T-helper 22 cell (primary cell): ENCODE data around the gene KDM6B.
A peak's percentile ranks its signal among the peaks of the same experiment; 100 is the strongest.

ENCODE experiments used
- DNase-seq: peaks from one replicate; pipeline ENCODE4 v3.0.0-alpha.2; 2020; ENCODE audit warnings: low read depth

KDM6B gene

GRCh38 chr17:7840441-7840840 lies 6.4 kb downstream of the KDM6B start:
- DNase-seq, result no peak

GRCh38 chr17:7840875-7841274 lies 6.9 kb downstream of the KDM6B start:
- DNase-seq, result no peak

- DNase-seq, result peak; percentile 97
Observed at GRCh38 chr17:7841396-7841914, 7.4 kb downstream of the KDM6B start.

- DNase-seq, result peak; percentile 80
Observed at GRCh38 chr17:7841915-7842379, 7.9 kb downstream of the KDM6B start.

GRCh38 chr17:7842380-7843256 lies 8.6 kb downstream of the KDM6B start:
- DNase-seq, result peak; percentile 98

GRCh38 chr17:7843257-7843535 lies 9.2 kb downstream of the KDM6B start:
- no peak for DNase-seq

- peak; percentile 92 for DNase-seq
Observed at GRCh38 chr17:7843536-7844291, 9.7 kb downstream of the KDM6B start.

- peak; percentile 72 for DNase-seq
Observed at GRCh38 chr17:7844292-7845154, 10.5 kb downstream of the KDM6B start.

GRCh38 chr17:7845359-7846062 lies 11.5 kb downstream of the KDM6B start:
- DNase-seq, result no peak

GRCh38 chr17:7846063-7846735 lies 12.2 kb downstream of the KDM6B start:
- no peak for DNase-seq

- DNase-seq, result no peak
Observed at GRCh38 chr17:7846765-7847661, 13.0 kb downstream of the KDM6B start.

GRCh38 chr17:7848131-7848579 lies 14.1 kb downstream of the KDM6B start:
- no peak for DNase-seq

GRCh38 chr17:7848739-7849129 lies 14.7 kb downstream of the KDM6B start:
- DNase-seq, result no peak

GRCh38 chr17:7849130-7849750 lies 15.2 kb downstream of the KDM6B start:
- DNase-seq, result no peak

GRCh38 chr17:7849751-7850504 lies 15.9 kb downstream of the KDM6B start:
- DNase-seq, result no peak

GRCh38 chr17:7850701-7851437 lies 16.9 kb downstream of the KDM6B start:
- no peak for DNase-seq

- peak; percentile 91 for DNase-seq
Observed at GRCh38 chr17:7851438-7852261, 17.6 kb downstream of the KDM6B start.
